K562 (cell line): ENCODE results near the gene HDC. TPM values are rescaled to one million over a fixed set of nuclear protein-coding genes. Genes with fewer than 3 reads are reported as not detected.

Experiments
- ATAC-seq: fragments of 200-7000 bp; cut with Tn5 transposase; 3 replicates; pipeline ENCODE4 v1.9.1; 2020; ENCODE audit warnings: moderate library complexity
- BruUV-seq: library from RNA; stranded (reverse); fragments of 400-500 nt; replicated peaks from 2 replicates; lab custom pipeline; 2021; lab: Mats Ljungman, UMichigan
- CTCF ChIA-PET: fragments of 300-600 bp; formaldehyde crosslinking; extraction: SDS; loops from one replicate; lab custom pipeline; 2021; ENCODE audit warnings: low intra/inter-chr PET ratio; lab: Yijun Ruan, JAX
- POLR2A ChIA-PET: fragments of 300-600, 350-650 bp; sonication (Branson Sonifier 250); formaldehyde crosslinking; extraction: SDS; loops from one replicate; lab custom pipeline; 2021; ENCODE audit warnings: antibody characterized with exemption, inconsistent platforms; lab: Yijun Ruan, JAX
- DNase-seq, 4 experiments: peaks; one replicate each; pipeline versions ENCODE4 v3.0.0 to v3.0.0-alpha.2; 2011 to 2018; ENCODE audit warnings: low spot score in 3 of 4, mixed read lengths in 3 of 4; ENCODE audit errors: extremely low read depth in 1 of 4
- FAIRE-seq: peaks from 2 replicates; lab custom pipeline; 2011; peaks lifted over from hg19 to GRCh38; lab: Jason Lieb, UNC
- H2AFZ ChIP-seq: 2 replicates; pipeline ENCODE4 v1.6.0; 2011; ENCODE audit warnings: low read depth, low read length, control low read depth, inconsistent platforms
- H3K27ac ChIP-seq: fragments of 200-600 bp; 3 replicates; pipeline ENCODE4 v1.8.0; 2011; ENCODE audit warnings: low read depth, mild to moderate bottlenecking, control low read depth, inconsistent platforms, low read length, moderate library complexity, mixed read lengths; ENCODE audit errors: extremely low read depth
- H3K27me3 ChIP-seq, 2 experiments: fragments of 300-600 bp in 1 of 2; 2 replicates in 1 of 2; 3 replicates in 1 of 2; pipeline versions ENCODE4 v1.6.0 to v1.8.0; 2011; ENCODE audit warnings: inconsistent platforms in 2 of 2, low read length in 2 of 2, mild to moderate bottlenecking in 1 of 2, mixed read lengths in 1 of 2, moderate library complexity in 1 of 2; ENCODE audit not compliant: control insufficient read depth in 2 of 2, insufficient read depth in 2 of 2
- H3K36me3 ChIP-seq: fragments of 300-600 bp; 3 replicates; pipeline ENCODE4 v1.8.0; 2011; ENCODE audit warnings: mild to moderate bottlenecking, low read length, inconsistent platforms; ENCODE audit not compliant: control insufficient read depth, insufficient read depth
- H3K4me1 ChIP-seq, 2 experiments: fragments of 200-600 bp in 1 of 2; replicated peaks in 1 of 2; 2 replicates in 1 of 2; 3 replicates in 1 of 2; pipeline versions ENCODE4 v1.5.1 to v1.8.0; 2011; ENCODE audit warnings: inconsistent platforms in 2 of 2, low read length in 2 of 2, mild to moderate bottlenecking in 1 of 2, mixed read lengths in 1 of 2, moderate library complexity in 1 of 2; ENCODE audit not compliant: control insufficient read depth in 2 of 2, insufficient read depth in 2 of 2
- H3K4me2 ChIP-seq: 2 replicates; pipeline ENCODE4 v1.6.1; 2011; ENCODE audit warnings: low read length, control low read depth, inconsistent platforms, mixed read lengths; ENCODE audit not compliant: insufficient read depth
- H3K4me3 ChIP-seq: fragments of 200-600 bp; sonication (generic), shearing (Covaris generic); 2 replicates; pipeline ENCODE4 v1.5.1; 2016; ENCODE audit warnings: control low read depth, inconsistent platforms
- H3K79me2 ChIP-seq: fragments of 200-600 bp; 3 replicates; pipeline ENCODE4 v1.8.0; 2011; ENCODE audit warnings: low read length, inconsistent platforms; ENCODE audit not compliant: control insufficient read depth, insufficient read depth
- H3K9ac ChIP-seq, 2 experiments: 2 replicates each; pipeline versions ENCODE4 v1.6.0 to v1.6.1; 2011; ENCODE audit warnings: low read depth in 2 of 2, low read length in 2 of 2, control low read depth in 1 of 2, inconsistent platforms in 1 of 2, mild to moderate bottlenecking in 1 of 2, mixed read lengths in 1 of 2; ENCODE audit not compliant: insufficient read depth in 1 of 2
- H3K9me1 ChIP-seq: one replicate; pipeline ENCODE4 v1.6.0; 2011; ENCODE audit warnings: inconsistent platforms, mild to moderate bottlenecking, low read length, moderate library complexity; ENCODE audit not compliant: control insufficient read depth, insufficient read depth
- H3K9me3 ChIP-seq: replicated peaks from 2 replicates; pipeline ENCODE4 v1.5.1; 2011; ENCODE audit warnings: low read depth, low read length, inconsistent platforms; ENCODE audit not compliant: control insufficient read depth, insufficient read depth
- H4K20me1 ChIP-seq: replicated peaks from 2 replicates; pipeline ENCODE4 v1.6.1; 2011; ENCODE audit warnings: low read length, inconsistent platforms, mixed read lengths; ENCODE audit not compliant: control insufficient read depth, insufficient read depth
- MBD2 ChIP-seq: sonication (generic); IDR thresholded peaks from 2 replicates; pipeline ENCODE4 v1.6.1; 2016; ENCODE audit warnings: low read depth, borderline replicate concordance
- WGBS: fragments of 100-300 bp; shearing (Covaris generic); methylation state at CpG from one replicate; pipeline ENCODE4 v1.1.6; 2016; ENCODE audit warnings: low coverage, mixed read lengths; ENCODE audit not compliant: insufficient coverage; ENCODE audit errors: missing lambda C conversion rate; 5-methylcytosine and 5-hydroxymethylcytosine counted together
- in situ Hi-C: fragments of 300-500 bp; cut with MboI; formaldehyde crosslinking; loops from 4 replicates; pipeline ENCODE4 v1.15.0; 2018; ENCODE audit warnings: inconsistent platforms, mixed read lengths
- intact Hi-C: fragments of 100-400 bp; cut with micrococcal nuclease; formaldehyde crosslinking; loops from 2 replicates; pipeline ENCODE4 v1.14.2; 2022
- polyA plus RNA-seq, 8 experiments: library from polyadenylated mRNA; depleted of rRNA in 4 of 8; stranded (reverse) in 5 of 8; unstranded in 3 of 8; fragments of >200 nt; fragmentation: Nextera tagmentation in 2 of 8; fragmentation: Illumina TruSeq in 1 of 8; extraction: Ambion mirVana in 2 of 8; extraction: Trizol in 1 of 8; gene quantifications; 2 replicates each; pipeline versions ENCODE4 v1.2.1 to v1.2.3, GENCODE V29; 2011 to 2014; ENCODE audit warnings: inconsistent platforms in 1 of 8, missing spikeins in 1 of 8
- total RNA-seq, 7 experiments: library from RNA; depleted of rRNA in 6 of 7; stranded (reverse); fragments of >200 nt in 6 of 7; fragmentation: Illumina TruSeq in 2 of 7; extraction: Trizol in 2 of 7; gene quantifications; 2 replicates each; pipeline versions ENCODE4 v1.2.1 to v1.2.3, GENCODE V29; 2011 to 2021; ENCODE audit warnings: low replicate concordance in 1 of 7
- TF ChIP-seq, protein P1 (sequence below): fragments of 450-650 bp; IDR thresholded peaks from 2 replicates; pipeline ENCODE4 v1.6.1; 2017; ENCODE audit warnings: antibody characterized with exemption, mild to moderate bottlenecking

The HDC gene
- total and polyA plus RNA-seq, 9 of the 15 experiments (the other 6 are each of a cell fraction or from before 2014, with no cell fraction given), result 0.26 to 5.3 (median 0.99) TPM

DNA sequence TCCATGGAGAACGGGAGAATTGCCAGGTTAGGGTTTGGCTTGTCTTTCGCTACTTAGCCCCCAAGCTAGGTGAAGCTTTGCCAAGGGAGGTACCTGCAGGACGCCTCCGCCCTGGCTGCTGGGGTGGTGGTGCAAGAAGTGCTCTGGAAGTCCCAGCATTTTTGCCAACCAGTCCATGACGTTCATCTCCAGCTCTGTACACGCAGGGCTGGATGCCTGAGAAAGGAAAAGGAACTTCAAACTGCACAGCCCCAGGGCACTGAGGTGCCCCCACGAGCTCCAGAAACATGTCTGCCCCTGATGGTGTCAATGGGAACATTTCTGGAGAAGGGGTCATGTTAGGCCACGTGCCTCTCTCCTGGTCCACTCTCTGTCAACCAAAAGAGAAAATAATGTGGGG, 8.2 kb downstream of the HDC start:
- H3K27ac ChIP-seq, result no peak overlapping the region
- CTCF ChIA-PET, result no interaction called here
- no peaks in the 10 kb centered on the region for H3K9me3 ChIP-seq
- no peak overlapping the region for H3K4me2 ChIP-seq
- intact Hi-C loops, result no loop called here
- no peaks in the 10 kb centered on the region for H3K27me3 ChIP-seq
- peaks cover 39 to 55% of the 10 kb centered on the region in 2 experiments for H3K4me1 ChIP-seq
- H4K20me1 ChIP-seq, result no peaks in the 10 kb centered on the region
- no peak overlapping the region for H2AFZ ChIP-seq
- BruUV-seq, result no TSS peak
- DNase-seq (no peak), FAIRE-seq (no peak), ATAC-seq (no peak)
- POLR2A ChIA-PET, result no interaction called here
- no peaks in the 10 kb centered on the region for H3K79me2 ChIP-seq
- H3K36me3 ChIP-seq, result no peaks in the 10 kb centered on the region
- 71% methylated on average over 8 of the region's 8 CpGs for WGBS
- 0 out of 4 replicates have a peak overlapping the region, but pooled peaks of 1 of the 2 experiments have one; percentile 4 for H3K9ac ChIP-seq
- TF ChIP-seq, protein P1, sequence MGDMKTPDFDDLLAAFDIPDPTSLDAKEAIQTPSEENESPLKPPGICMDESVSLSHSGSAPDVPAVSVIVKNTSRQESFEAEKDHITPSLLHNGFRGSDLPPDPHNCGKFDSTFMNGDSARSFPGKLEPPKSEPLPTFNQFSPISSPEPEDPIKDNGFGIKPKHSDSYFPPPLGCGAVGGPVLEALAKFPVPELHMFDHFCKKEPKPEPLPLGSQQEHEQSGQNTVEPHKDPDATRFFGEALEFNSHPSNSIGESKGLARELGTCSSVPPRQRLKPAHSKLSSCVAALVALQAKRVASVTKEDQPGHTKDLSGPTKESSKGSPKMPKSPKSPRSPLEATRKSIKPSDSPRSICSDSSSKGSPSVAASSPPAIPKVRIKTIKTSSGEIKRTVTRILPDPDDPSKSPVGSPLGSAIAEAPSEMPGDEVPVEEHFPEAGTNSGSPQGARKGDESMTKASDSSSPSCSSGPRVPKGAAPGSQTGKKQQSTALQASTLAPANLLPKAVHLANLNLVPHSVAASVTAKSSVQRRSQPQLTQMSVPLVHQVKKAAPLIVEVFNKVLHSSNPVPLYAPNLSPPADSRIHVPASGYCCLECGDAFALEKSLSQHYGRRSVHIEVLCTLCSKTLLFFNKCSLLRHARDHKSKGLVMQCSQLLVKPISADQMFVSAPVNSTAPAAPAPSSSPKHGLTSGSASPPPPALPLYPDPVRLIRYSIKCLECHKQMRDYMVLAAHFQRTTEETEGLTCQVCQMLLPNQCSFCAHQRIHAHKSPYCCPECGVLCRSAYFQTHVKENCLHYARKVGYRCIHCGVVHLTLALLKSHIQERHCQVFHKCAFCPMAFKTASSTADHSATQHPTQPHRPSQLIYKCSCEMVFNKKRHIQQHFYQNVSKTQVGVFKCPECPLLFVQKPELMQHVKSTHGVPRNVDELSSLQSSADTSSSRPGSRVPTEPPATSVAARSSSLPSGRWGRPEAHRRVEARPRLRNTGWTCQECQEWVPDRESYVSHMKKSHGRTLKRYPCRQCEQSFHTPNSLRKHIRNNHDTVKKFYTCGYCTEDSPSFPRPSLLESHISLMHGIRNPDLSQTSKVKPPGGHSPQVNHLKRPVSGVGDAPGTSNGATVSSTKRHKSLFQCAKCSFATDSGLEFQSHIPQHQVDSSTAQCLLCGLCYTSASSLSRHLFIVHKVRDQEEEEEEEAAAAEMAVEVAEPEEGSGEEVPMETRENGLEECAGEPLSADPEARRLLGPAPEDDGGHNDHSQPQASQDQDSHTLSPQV, result peak; percentile 22; the same call in 1 of the 2 replicates
- no peak for TF ChIP-seq MBD2
- H3K9me1 ChIP-seq, result no peaks in the 10 kb centered on the region
- in situ Hi-C loops, result no loop called here
- H3K4me3 ChIP-seq, result no peak overlapping the region
